Measurements from ENCODE around the gene TMEM129. TPM values are rescaled to one million over a fixed set of nuclear protein-coding genes. Genes with fewer than 3 reads are reported as not detected.
"Not testable (repeated sequence)": the region's sequence is repeated elsewhere in the genome, so short reads cannot be mapped to it uniquely, and the experiment has no call there.

TMEM129 gene
- total RNA-seq, 1 experiment from 2014 or later = 54.9 TPM

- TF ChIP-seq ZNF121 (CRISPR knock-in tag; IDR thresholded peaks at IDR 0.05) = no peak
Observed at GRCh38 chr4:1705732-1706131, 15.4 kb downstream of the TMEM129 start (continued).

- TF ChIP-seq GRHL2 (CRISPR knock-in tag; IDR thresholded peaks at IDR 0.05; ENCODE audit: insufficient replicate concordance, severe bottlenecking) = no peak
- no peak for TF ChIP-seq NFATC4 (CRISPR knock-in tag; IDR thresholded peaks at IDR 0.05)
- no peak for TF ChIP-seq EMX1 (CRISPR knock-in tag; IDR thresholded peaks at IDR 0.05)
- TF ChIP-seq ZNF232 (CRISPR knock-in tag; IDR thresholded peaks at IDR 0.05) = no peak
- TF ChIP-seq ELF4 (CRISPR knock-in tag; IDR thresholded peaks at IDR 0.05; ENCODE audit: low read depth) = no peak
- no peak for TF ChIP-seq ZNF121 (CRISPR knock-in tag; IDR thresholded peaks at IDR 0.05)
- no peak for TF ChIP-seq SP1 (CRISPR knock-in tag; conservative IDR thresholded peaks at IDR 0.05)
- TF ChIP-seq ZNF671 (CRISPR knock-in tag; IDR thresholded peaks at IDR 0.05) = no peak
- TF ChIP-seq ZNF263 (CRISPR knock-in tag; IDR thresholded peaks at IDR 0.05; ENCODE audit: low read depth) = no peak
- TF ChIP-seq TCF7 (CRISPR knock-in tag; IDR thresholded peaks at IDR 0.05; ENCODE audit: low read depth) = no peak
- no peak for TF ChIP-seq SMAD4 (CRISPR knock-in tag; IDR thresholded peaks at IDR 0.05)
- no peak for TF ChIP-seq STAT6 (CRISPR knock-in tag; conservative IDR thresholded peaks at IDR 0.05; ENCODE audit: low read depth)
- no peak for TF ChIP-seq PRDM15 (CRISPR knock-in tag; IDR thresholded peaks at IDR 0.05)
- TF ChIP-seq ATF3 (CRISPR knock-in tag; conservative IDR thresholded peaks at IDR 0.05) = no peak
- TF ChIP-seq CREB1 (CRISPR knock-in tag; IDR thresholded peaks at IDR 0.05) = no peak
- no peak for TF ChIP-seq NFE2L1 (CRISPR knock-in tag; IDR thresholded peaks at IDR 0.05)
- no peak for TF ChIP-seq FOXP4 (CRISPR knock-in tag; IDR thresholded peaks at IDR 0.05)
- TF ChIP-seq HMGA2 (CRISPR knock-in tag; IDR thresholded peaks at IDR 0.05) = no peak
- no peak for DNase-seq (ENCODE audit: low spot score)
- no peaks in the 10 kb centered on the region for H3K4me1 Mint-ChIP-seq
- no peak overlapping the region for H3K27ac Mint-ChIP-seq
- ATAC-seq = no peak
- ChIA-PET POLR2A (no interaction called here), CTCF (interaction anchor here (4.5 kb wide), 1 partner anchor 10 kb away, joined by 18 read pairs; no protein-coding TSS in a partner anchor)
- H3K36me3 Mint-ChIP-seq = peaks cover 60% of the 10 kb centered on the region
- H3K4me3 Mint-ChIP-seq = no peak overlapping the region
- H3K27me3 Mint-ChIP-seq (ENCODE audit: low read depth) = no peaks in the 10 kb centered on the region
- H3K9me3 Mint-ChIP-seq = no peaks in the 10 kb centered on the region
Observed at GRCh38 chr4:1703867-1704266, 17.3 kb downstream of the TMEM129 start.

GRCh38 chr4:1701671-1702070 is 19.5 kb downstream of the TMEM129 start:
- H3K27ac Mint-ChIP-seq; POLR2A ChIA-PET; H3K27me3 Mint-ChIP-seq (ENCODE audit: low read depth); H3K4me1 Mint-ChIP-seq; H3K9me3 Mint-ChIP-seq; ATAC-seq; H3K4me3 Mint-ChIP-seq; DNase-seq (ENCODE audit: low spot score): not testable (repeated sequence)
- H3K36me3 Mint-ChIP-seq = peaks cover 63% of the 10 kb centered on the region
- CTCF ChIA-PET = interaction anchor here (0.7 to 4.5 kb wide), 2 partner anchors 8 to 28 kb away, joined by 3 to 18 read pairs; no protein-coding TSS in a partner anchor
